Spinal cord (tissue), 10 donors: ENCODE results near the gene HIVEP2. TPM values are rescaled to one million over a fixed set of nuclear protein-coding genes. Genes with fewer than 3 reads are reported as not detected.

ENCODE experiments used
- DNase-seq, 6 donors: peaks; one replicate each; pipeline versions ENCODE4 v3.0.0 to v3.0.0-alpha.2; 2013 to 2015; ENCODE audit warnings: low spot score in 6 of 6, low read depth in 4 of 6
- H3K27ac ChIP-seq: one replicate; pipeline ENCODE4 v1.5.1; 2013; ENCODE audit warnings: low read depth, low read length, control low read depth
- H3K27me3 ChIP-seq: one replicate; pipeline ENCODE4 v1.6.1; 2013; ENCODE audit warnings: low read length; ENCODE audit not compliant: control insufficient read depth, insufficient read depth
- H3K36me3 ChIP-seq: one replicate; pipeline ENCODE4 v1.6.1; 2013; ENCODE audit warnings: low read length; ENCODE audit not compliant: control insufficient read depth, insufficient read depth
- H3K4me1 ChIP-seq: one replicate; pipeline ENCODE4 v1.6.1; 2013; ENCODE audit warnings: low read length; ENCODE audit not compliant: control insufficient read depth, insufficient read depth
- H3K4me3 ChIP-seq: one replicate; pipeline ENCODE4 v1.5.1; 2013; ENCODE audit warnings: low read depth, low read length, control low read depth
- H3K9me3 ChIP-seq: one replicate; pipeline ENCODE4 v1.6.1; 2013; ENCODE audit warnings: low read length; ENCODE audit not compliant: control insufficient read depth, insufficient read depth
- WGBS: methylation state at CpG from one replicate; pipeline ENCODE4 v1.1.5; 2013; ENCODE audit warnings: missing lambda C conversion rate; ENCODE audit not compliant: insufficient coverage; 5-methylcytosine and 5-hydroxymethylcytosine counted together
- polyA plus RNA-seq, 2 donors: library from polyadenylated mRNA; unstranded; fragments of 120-200 nt; gene quantifications; one replicate each; pipeline ENCODE4 v1.2.1, GENCODE V29; 2013; ENCODE audit not compliant: insufficient read length in 2 of 2
- total RNA-seq, 2 donors: library from RNA; depleted of rRNA in 1 of 2; stranded (reverse); fragments of 120-200 nt in 1 of 2; fragments of >200 nt in 1 of 2; gene quantifications; one replicate each; pipeline versions ENCODE4 v1.2.3 to v1.2.4, GENCODE V29; 2013 to 2014
- donor health status: healthy.

Gene HIVEP2
- total and polyA plus RNA-seq, 4 donors, result 22.9 to 53.8 (median 28.2) TPM

DNA sequence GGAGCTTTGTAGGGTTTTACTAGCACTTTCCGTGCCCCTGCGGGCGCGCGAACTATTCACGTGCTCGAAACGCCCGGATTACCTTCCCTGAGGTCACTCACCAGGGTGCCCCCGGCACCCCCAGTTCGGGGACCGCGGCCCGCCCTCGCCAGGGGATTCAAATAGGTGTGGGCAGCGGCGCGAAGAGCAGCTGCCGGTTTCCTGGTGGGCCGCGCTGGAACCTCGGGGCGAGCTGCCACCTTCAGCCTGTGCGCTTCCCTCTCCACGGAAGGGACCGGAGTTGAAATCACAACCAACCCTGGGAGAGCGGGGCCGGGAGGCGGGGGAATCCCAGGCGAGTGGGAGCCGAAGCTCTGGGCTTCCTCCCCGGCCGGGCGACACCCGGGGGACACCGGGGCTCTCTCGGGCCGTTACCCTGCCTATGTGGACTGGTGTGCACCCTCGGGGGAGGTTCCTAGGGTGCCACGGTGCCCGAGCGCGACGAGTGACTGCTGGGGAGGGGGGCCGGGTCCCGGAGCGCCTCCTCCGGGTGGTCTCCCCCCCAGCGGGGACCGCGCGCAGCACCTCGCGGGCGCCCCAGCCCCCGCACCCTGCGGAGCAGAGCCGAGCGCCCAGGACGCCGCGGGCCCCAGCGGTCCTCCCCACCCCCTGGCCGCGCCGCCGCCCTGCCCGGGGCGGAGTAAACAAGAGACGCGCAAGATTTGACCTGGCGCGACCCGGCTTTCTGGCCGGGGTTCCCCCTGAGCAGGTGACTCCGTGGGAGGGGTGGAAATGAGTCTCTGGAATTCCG is 2.1 kb upstream of the HIVEP2 start:
- WGBS, result under 1% methylated on average over 77 of the region's 77 CpGs
- Histone ChIP-seq H3K9me3 (no peaks in the 10 kb centered on the region), H3K36me3 (no peaks in the 10 kb centered on the region), H3K4me1 (peaks cover 11% of the 10 kb centered on the region), H3K27ac (peak overlapping the region; percentile 95), H3K27me3 (no peaks in the 10 kb centered on the region), H3K4me3 (peak overlapping the region; percentile 86)
- peak in 2 of 6 donors; percentile 66 to 81 for DNase-seq

DNA sequence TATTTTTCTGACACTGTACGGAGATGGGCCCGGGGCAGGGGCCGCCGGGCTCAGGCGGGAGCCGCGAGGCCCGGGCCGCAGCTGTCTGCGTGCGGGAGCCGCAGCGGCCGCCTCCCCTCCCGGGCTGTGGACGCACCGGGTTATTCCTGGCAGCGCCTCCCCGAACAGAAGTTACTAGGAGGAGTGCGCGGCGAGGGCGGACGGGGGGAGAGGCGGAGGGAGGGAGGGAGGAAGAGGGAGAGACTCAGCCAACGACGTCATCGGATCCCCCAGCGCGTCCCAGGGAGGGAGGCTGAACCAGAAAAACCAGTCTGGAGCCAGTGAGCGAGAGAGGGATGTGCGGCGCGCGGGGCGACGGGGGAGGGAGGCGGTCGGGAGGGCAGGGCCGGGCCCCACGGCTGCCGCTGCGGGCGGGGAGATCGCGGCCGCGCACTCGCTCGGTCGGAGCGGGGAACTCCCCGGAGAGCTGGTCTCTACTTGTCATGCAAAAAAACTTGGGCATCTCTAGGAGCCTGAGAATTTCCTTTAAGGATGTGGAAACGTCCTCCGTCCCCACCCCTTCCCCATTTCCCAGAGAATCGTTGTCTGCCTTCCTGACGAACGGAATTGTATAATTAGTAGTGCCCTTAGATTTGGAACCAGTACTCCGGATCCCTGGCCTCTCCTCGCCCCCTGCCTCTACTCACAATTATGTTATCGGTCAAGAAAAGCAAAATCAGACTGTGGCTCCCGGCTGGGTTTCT is 1.4 kb upstream of the HIVEP2 start:
- Histone ChIP-seq H3K9me3 (no peaks in the 10 kb centered on the region), H3K27ac (peak overlapping the region; percentile 95), H3K36me3 (no peaks in the 10 kb centered on the region), H3K4me3 (peak overlapping the region; percentile 86), H3K4me1 (peaks cover 11% of the 10 kb centered on the region), H3K27me3 (no peaks in the 10 kb centered on the region)
- 0% methylated on average over 56 of the region's 62 CpGs for whole genome bisulfite sequencing
- DNase-seq, result peak; percentile 78 to 98 (median 89)

DNA sequence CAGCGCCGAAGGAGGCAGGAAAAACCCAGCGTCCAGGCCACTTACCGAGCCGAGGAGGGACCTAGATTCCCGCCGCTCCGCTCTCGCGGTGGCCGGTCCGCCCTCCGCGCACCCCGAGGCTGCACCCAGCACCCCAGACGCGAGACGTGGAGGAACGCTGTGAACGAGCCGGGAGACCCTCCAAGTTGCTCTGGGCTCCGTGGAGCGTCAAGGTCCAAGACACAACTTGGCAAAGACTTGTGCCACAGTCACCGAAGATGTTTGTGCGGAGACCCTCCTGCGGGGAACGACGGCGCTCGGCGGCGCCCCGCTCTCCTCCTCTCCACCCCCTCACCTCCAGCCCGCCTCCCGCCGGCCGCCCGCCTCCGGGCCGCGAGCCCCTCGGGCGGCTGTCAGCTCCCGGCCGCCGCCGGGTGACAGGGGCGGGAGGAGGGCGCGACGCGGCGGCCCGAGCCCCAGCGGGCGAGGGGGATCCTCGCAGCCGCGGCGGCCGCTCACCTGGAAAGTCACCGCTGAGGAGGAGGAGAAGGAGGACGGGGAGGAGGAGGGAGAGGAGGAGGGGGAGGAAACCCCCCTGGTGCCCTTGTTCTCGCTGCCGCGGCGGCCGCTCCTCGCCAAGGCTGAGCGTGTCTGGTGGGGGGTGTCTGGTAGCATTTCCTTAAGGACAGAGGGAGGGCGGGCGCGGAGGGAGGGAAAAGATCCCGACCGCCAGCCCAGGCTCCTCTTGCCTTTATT is 637 bp upstream of the HIVEP2 start:
- Histone ChIP-seq H3K9me3 (no peaks in the 10 kb centered on the region), H3K4me1 (peaks cover 11% of the 10 kb centered on the region), H3K4me3 (peak overlapping the region; percentile 86), H3K27ac (peak overlapping the region; percentile 99), H3K27me3 (no peaks in the 10 kb centered on the region), H3K36me3 (no peaks in the 10 kb centered on the region)
- peak in 2 of 6 donors; percentile 50 to 82 for DNase-seq
- under 1% methylated on average over 66 of the region's 75 CpGs for WGBS

DNA sequence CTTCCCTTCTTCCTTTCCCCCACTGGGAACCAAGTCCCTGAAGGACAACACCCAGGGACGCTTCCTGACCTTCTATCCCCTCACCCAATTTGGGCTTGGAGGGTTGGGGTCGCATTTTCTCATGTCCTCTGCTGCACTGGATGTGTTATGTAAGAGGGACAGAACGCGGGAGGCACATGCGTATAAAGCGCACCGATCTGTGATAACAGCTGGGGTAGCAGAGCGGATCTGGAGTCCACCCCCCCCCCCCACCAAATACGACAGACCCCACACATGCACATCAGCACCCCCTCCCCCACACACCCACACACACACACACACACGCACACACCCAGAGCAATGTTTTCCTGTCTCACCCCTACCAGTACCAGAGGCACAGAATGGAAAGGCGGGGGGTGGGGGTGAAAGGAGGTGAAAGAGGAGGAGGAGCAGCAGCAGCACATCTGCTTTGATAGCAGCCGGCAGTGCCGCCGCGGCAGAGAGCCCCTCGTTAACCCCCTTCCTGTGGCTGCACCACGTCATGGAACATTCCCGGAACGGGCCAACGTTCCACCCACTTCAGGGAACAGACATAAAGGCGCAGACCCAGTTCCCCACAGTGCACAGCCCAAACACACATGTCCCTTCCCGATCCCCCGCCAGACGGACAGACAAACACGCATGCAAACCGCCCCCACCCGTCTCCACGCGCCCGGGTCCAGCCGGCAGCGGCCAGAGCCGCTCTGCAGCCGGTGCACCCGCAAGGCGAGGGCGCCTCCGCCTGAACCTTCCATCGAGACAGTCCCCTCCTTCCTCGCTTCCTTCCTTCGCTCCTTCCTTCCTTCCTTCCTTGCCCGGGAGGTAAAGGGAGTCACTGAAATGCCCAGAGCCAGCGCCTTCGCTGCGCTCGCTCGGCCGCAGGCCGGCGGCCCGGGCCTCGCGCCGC is 590 bp downstream of the HIVEP2 start:
- H3K36me3 ChIP-seq, result no peaks in the 10 kb centered on the region
- peak in 5 of 6 donors; percentile 62 to 95 (median 74) for DNase-seq
- no peaks in the 10 kb centered on the region for H3K9me3 ChIP-seq
- WGBS, result under 1% methylated on average over 43 of the region's 54 CpGs
- H3K27me3 ChIP-seq, result no peaks in the 10 kb centered on the region
- H3K4me1 ChIP-seq, result peaks cover 11% of the 10 kb centered on the region
- H3K27ac ChIP-seq, result peak overlapping the region; percentile 99
- peak overlapping the region; percentile 86 for H3K4me3 ChIP-seq

DNA sequence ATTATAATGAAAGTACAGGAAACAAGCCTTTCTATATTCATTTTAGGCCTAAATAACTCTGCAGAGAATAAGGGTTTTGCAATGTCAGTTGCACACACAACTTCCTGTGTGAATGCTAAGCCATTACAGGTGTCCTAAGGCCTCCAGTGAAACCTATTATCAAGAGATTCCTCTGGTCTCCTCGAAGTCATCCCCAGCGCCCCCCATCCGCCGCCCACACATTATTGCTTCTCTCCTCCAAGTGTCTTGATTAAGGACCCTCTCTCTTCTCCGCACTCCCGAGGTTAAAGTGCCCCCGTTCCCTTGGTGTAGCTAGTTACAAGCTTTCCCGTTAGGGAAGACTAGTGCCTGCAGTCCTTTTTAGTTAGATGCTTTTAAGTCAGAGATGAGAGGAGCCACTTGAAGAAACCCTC is 1.3 kb downstream of the HIVEP2 start:
- peak overlapping the region; percentile 86 for H3K4me3 ChIP-seq

DNA sequence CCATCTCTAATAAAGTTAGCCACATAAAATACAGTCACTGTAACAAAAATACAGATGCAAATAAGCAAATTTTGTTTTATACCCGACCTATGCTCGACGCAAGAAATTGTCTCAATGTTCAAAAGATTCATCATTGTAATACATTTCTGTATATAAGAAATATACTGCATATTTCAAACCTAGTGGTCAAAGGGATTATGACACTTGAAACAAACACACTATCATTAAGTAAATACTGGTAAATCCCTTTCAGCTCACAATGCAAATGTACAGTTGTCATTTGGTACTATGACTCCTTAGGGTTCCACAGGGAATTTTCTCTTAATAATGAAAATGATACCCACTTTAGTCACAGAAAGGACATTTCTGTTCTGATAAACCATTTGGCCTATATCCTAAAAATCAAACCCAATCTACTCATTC is 2.2 kb downstream of the HIVEP2 start:
- no peaks in the 10 kb centered on the region for H3K36me3 ChIP-seq
- no peaks in the 10 kb centered on the region for H3K9me3 ChIP-seq
- no peaks in the 10 kb centered on the region for H3K27me3 ChIP-seq
- peak in 2 of 6 donors; percentile 64 to 72 for DNase-seq
- peak overlapping the region; percentile 99 for H3K27ac ChIP-seq
- H3K4me1 ChIP-seq, result peaks cover 11% of the 10 kb centered on the region
- WGBS, result no CpG with 5 or more reads among the region's 3 CpGs
- no peak overlapping the region for H3K4me3 ChIP-seq

More for the DNA sequence above, 1.3 kb downstream of the HIVEP2 start:
- no peaks in the 10 kb centered on the region for H3K9me3 ChIP-seq
- peak overlapping the region; percentile 99 for H3K27ac ChIP-seq
- no peaks in the 10 kb centered on the region for H3K27me3 ChIP-seq
- WGBS, result 0% methylated on average over 1 of the region's 8 CpGs
- peaks cover 11% of the 10 kb centered on the region for H3K4me1 ChIP-seq
- H3K36me3 ChIP-seq, result no peaks in the 10 kb centered on the region
- no peak for DNase-seq

DNA sequence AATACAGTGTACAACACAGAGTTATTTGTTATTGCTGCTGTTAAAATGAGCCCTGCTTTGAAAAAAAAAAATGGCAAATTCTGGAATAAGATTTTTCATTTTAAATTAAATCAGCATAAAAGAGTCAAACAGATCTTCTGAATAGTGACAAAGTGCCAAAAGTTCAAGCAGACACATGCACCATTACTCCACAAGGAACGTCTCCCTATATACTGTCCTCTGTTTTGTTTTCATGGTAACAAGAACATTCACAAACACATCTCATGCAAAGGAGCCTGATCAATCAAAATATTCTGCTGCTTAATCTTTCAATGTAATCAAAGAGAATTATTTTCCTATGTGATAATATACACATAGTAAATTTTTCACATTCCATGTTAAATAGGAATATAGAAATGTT is 2.7 kb downstream of the HIVEP2 start:
- no peak overlapping the region for H3K27ac ChIP-seq
- no peaks in the 10 kb centered on the region for H3K36me3 ChIP-seq
- no peaks in the 10 kb centered on the region for H3K9me3 ChIP-seq
- H3K27me3 ChIP-seq, result no peaks in the 10 kb centered on the region
- DNase-seq, result peak in 1 of 6 donors; percentile 20
- WGBS, result no CpG with 5 or more reads among the region's 1 CpG
- no peak overlapping the region for H3K4me3 ChIP-seq
- peaks cover 11% of the 10 kb centered on the region for H3K4me1 ChIP-seq

DNA sequence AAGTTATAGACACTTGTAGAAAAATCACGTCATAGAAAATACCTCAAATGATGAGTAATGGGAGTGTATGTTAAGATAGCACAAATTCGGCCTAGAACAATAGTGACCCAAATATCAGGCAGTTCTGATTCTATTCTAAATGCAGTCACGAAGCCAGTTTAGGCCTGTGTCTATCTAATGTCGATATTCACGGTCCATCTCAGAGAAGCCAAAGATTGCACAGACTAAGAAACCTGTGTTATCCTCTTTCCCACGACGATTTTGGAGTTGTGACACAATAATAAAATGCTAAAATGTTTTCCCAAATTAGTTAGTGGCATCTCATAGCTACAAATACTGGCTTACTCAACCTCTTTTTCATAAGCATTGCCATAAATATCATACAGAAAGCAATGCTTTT is 4.0 kb downstream of the HIVEP2 start:
- H3K27me3 ChIP-seq, result no peaks in the 10 kb centered on the region
- WGBS, result 100% methylated on average over 2 of the region's 7 CpGs
- peaks cover 4% of the 10 kb centered on the region for H3K4me1 ChIP-seq
- H3K27ac ChIP-seq, result no peak overlapping the region
- no peaks in the 10 kb centered on the region for H3K9me3 ChIP-seq
- DNase-seq, result no peak
- H3K4me3 ChIP-seq, result no peak overlapping the region
- no peaks in the 10 kb centered on the region for H3K36me3 ChIP-seq
